Stimulated activated CD8-positive, alpha-beta memory T cell treated with anti-CD3 and anti-CD28 coated beads, Interleukin-15, amount 100 ng/mL, for 48 hours (primary cell): ENCODE measurements around the gene ACSS1.

Experiments used
- DNase-seq, 2 donors: peaks; one replicate each; pipeline ENCODE4 v3.0.0-alpha.2; 2020; ENCODE audit warnings: low read depth in 2 of 2

Gene ACSS1

DNA sequence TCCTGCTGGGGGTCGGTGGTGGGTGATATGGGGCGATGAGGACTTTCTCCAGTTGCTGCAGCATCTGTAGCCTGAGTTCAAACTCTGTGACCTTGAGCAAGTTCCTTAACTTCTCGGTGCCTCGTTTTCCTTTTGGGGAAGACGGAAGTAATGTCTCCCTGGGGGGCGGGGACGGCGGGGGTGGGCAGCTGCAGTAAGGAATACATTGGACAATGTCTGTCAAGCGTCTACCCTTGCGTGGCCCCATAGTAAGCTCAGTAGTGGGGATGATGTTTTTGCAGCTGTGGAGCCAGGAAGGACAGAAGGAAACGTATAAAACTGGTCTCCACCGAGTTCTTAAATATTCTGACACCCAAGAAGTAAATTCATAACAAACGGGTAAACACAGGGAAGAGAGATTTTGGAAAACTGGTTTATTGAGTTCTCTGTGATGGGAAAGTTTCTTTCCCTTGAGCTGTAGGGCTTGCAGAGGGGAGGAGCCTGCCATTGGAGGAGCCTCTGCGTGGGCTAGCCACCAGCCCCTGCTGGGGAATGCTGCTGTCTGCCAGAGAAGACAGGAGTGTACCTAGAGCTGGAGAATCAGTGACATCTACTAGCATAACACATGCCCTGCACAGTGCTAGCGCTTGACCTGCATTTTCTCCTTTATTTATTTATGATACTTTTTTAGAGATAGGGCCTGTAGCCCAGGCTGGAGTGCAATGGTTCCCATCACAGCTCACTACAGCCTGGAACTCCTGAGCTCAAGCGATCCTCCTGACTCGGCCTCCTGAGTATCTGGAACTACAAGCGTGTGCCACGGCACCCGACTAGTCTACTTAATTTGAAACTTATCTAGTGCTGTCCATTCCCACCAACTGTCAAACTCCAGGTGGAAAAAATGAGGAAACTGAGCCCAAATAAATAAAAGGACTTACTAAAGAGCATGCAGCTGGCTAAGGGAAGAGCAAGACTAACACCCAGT is 1.2 kb upstream of the ACSS1 start:
- DNase-seq: no peak

DNA sequence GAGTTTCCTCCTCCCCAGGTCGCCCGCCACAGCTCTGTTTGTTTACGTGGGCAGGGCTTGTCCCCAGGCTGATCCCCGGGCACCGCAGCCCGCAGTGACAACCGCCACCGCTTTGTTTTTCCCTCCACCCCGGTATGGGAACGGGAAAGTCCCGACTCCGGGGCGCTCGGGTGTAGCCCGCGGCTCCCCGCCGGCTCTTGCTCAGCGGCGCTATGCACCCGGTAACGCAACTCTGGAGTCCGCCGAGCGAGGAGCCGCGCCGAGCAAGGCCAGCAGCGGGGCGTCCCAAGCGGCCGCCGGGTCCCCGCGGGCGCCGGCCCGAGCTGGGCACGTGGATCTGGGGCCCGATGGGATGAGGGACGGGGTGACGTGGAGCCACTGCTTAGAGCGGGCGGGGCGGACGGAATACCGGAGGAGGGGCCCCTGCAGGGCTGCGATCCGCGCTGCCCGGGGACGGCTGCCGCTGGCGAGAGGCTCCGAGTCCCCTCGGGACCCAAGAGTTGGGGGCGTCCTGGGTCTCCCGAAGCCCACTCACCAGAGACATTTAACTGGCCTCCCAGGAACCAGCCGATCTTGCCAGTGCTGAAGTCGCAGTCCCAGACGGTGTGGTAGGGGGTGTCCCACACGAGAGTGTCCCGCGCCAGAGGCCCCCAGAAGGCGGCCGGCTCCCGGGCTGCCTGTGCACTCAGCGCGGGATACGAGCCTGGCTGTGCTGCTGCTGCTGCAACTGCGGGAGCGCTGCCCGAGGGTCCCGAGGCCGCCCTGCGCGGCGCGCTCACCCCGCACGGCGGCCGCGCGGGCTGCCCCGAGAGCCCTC is 497 bp downstream of the ACSS1 start:
- DNase-seq: peak; percentile 64 to 71

DNA sequence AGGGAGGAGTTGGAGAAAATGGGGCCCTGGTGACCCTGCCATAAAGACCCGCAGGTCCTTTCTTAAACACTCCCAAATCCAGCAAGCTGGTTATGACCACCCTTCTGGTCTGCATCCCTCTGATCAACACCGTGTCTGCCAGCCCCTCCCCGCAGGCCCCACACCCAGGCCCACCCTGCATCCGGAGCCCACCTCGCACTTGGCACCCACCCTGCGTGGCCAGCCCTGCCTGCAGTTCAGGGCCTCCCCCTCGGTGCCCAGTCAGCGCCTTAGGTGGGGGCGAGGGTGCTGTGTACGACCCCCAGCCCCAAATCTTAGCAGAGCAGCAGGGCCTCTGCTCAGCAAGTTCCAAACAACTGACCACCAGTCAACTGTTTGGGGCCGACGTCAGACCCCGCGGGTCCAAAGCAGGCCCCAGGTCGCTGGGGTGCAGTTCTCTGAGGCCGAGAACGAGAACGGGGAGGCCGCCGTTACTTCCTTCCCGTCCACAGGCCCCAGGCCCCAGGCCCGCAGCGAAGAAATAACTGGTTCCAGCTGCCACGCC is 1.2 kb downstream of the ACSS1 start:
- no peak for DNase-seq

DNA sequence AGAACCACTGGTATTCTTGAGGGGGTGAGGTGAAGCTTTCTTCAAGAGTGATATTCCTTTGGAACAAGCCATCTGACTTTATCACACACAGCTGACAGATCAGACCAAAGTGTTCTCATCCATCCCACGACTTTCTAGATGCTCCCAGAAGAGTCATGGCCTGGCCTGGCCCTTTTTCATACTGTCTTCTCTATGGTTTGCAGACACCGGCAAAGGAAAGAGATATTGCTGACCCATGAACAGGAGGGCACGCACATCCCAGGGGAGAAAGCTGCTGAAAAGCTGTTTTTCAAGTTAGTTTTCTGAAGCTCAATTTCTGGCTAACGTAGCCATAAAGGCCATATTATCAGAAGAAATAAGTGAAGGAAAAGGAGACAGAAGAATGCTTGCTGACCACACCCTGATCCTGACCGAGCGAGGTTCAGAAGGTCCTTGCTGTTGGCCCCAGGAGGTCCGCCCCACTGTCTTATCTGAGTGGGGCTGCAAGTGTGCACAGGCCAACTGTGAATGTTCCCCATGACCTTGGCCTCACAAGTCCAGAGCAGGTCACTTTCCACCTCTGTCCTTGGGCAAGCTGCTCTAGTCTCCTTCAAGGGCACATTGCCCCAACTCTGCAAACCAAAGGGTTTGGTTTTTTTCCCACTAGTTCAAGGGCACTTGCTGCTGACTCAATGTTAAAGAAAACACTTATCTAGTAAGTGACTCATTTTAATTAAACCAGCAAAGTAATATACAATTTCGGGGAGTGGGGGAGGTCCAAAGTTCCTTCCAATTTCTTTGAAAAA is 2.0 kb downstream of the ACSS1 start:
- no peak for DNase-seq

DNA sequence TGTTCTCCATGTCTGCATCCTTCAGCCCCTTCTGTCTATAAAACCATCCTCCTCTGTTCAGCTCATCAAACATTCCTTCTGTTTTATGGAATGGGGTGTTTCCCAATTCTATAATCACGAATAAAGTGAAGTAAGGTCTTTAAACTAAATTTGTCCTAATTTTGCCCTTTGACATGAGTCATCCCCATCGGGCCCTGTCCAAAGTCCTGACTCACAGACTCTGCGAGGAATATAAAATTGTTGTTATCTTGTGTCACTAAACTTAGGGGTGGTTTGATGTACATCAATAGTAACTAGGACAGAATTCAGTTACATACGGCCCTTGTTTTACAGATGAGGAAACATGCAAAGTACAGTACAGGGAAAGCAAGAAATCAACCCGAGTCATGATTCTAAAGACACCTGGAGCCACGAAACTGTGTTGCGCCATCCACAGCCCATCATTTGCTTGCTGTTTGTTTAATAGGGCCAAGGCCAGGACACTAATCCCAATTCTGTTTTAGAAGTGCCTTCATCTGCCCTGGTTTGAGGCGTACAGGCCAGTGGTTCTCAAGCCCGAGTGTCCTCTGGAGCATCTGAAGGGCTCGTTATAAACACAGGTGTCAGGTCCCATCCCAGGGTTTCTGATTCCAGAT is 2.8 kb downstream of the ACSS1 start:
- DNase-seq: no peak

DNA sequence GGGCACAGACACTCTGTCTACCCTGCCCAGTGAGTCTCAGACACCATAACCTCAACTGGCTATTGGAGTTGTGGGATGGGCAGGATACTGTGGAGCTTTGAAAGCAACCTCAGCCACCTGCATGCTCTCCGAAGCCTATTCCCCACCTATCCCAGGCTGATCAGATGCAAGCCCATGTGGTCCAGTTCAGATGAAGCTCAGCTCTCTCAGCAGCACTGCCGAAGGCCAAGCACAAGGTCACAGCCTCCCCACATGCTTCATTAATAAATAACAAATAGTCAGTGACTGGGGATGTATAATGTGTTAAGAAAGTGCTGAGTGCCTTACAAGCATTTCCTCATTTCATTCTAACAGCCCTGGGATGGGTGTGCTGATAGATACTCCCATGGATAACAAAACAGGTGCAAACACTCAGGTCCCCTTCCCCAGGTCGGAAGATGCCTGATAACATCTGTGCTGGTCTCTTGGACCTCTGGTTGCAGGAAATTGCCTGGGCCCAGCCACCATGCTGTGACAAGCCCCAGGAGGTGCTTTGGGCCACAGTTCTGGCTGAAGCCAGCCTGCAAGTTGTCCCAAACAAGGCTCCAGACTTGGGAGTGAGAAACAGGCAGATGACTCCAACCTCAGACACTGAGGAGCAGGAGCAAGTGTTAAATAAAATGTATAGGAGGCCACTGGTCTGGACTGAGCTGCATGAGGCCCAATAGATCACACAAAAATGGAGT is 3.7 kb downstream of the ACSS1 start:
- no peak for DNase-seq

- DNase-seq: no peak
These were observed 4.5 kb downstream of the ACSS1 start for GRCh38 chr20:25053255-25054031.

GRCh38 chr20:25052255-25053194 is 5.4 kb downstream of the ACSS1 start:
- DNase-seq: no peak

DNA sequence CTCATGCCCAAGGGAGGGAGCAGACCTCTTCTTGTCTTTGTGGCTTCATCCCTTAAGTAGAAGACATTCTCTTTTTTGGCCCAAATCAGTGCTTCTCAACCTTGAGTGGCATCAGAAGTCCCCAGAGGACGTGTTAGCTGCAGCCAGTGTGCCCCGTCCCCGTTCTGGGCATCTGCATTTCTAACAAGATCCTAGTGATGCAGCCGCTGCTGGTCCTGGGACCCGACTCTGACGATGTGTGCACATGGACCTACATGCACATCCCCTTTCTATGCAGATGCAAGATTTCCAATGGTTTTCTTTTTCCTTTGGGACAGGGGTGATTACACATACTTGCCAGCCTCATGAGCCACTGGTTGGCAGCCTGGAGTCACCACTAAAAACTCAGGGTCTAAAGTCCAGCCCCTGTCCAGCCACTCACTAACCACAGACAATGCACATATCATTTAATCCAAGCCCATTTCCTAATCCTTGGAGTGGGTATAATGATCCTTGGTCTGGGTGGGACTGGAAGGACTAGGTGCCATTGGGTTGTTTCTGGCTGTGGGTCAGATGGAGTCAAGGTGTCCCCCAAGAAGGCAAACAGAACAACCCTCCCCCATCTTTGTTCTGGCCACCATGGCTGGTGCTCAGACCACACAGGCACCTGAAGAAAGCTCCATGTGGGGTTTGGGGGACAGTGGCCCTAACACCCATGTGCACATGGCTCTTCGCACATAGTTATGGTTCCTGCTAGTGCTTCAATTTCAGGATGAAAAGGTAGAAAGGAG is 6.4 kb downstream of the ACSS1 start:
- no peak for DNase-seq

- no peak for DNase-seq
These were observed 7.2 kb downstream of the ACSS1 start for GRCh38 chr20:25050501-25051350.

DNA sequence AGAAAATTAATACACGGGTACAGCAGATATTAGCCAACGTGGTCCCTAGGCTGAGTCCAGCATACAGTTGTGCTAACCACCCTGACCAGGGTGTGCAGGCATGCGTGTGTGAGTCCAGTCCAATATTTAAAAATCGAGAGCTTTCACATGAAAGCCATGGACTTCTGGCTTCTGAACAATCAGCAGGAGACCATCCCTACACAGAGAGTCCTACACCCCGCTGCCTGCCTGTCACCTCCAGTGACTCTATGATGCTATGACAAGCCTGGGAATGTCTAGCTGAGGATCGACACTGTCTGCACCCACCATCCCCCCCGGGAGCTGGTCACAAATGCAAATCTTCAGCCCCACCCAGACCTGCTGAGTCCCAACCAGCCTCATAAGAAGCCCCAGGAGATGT is 7.9 kb downstream of the ACSS1 start:
- no peak for DNase-seq

GRCh38 chr20:25049261-25050060 is 8.5 kb downstream of the ACSS1 start:
- DNase-seq: no peak

DNA sequence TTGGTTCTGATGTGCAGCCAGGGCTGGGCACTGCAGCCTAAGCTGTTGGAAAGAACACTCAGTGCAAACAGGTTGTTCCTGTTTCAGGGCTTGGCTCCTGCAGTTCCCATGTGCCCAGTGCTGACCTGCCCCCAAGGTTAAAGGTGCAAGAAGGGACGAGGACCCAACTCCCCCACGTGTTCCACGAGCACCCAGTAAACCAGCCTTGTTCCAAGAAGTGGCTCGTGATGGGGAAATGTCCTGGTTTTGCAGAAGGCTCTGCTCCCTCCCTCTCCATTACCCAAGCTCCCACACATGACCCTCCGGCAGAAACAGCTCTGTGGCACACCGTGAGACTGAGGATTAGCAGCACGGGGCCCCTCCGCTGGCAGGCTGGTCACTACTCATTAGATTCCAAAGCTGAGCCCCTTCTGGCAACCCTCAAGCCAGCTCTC is 9.4 kb downstream of the ACSS1 start:
- DNase-seq: no peak

GRCh38 chr20:25047766-25048165 is 10.2 kb downstream of the ACSS1 start:
- no peak for DNase-seq

DNA sequence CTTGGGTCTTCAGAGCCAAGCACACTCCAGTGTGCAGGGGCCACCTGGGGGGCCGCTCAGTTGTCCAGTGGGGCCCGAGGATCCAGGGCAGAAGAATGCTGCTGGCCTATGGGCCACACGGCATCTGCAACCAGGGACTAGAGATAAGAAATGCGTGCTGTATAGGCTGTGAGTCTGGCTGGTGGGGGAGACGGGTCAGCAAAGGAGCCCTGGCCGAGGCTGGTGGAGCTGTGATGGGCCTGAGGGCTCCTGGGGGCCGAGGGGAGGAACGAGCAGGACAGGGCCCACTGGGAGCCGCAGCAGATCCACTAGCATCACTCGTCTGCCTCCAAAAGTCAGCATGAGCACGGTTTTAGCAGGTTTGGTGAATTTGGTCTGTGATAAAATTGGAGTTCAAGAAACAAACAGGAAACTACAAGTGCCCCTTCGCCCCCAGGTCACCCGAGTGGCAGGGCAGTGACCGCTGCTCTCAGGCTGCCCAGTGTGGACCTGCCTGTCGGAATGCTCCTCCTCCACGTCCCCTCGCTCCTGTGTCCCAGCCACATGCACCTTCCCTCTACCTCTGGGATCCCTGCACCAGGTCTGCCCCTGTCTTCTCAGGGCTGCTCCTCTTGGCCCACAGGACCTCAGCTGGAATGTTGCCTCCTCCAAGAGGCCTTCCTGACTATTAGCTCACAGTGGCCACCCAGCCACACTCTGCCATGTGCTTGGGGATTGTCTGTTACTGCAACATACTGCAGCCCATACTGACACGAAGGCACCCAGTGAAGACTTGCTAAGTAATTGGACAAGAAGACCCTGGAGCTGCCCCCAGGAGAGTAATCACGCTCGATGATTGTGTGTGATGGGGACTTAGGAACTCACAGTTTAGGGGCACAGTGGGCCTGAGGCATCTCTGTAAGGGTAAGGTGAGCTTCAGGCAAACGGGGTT is 10.9 kb downstream of the ACSS1 start:
- DNase-seq: no peak
